ENCODE measurements around the gene POMZP3. TPM values are rescaled to one million over a fixed set of nuclear protein-coding genes. Genes with fewer than 3 reads are reported as not detected.
"Not testable (repeated sequence)": the region's sequence is repeated elsewhere in the genome, so short reads cannot be mapped to it uniquely, and the experiment has no call there.

The POMZP3 gene
- polyA plus RNA-seq, 3 donors: 1.1 to 3.9 (median 2.2) TPM

- H3K4me1 ChIP-seq (ENCODE audit: control insufficient read depth in 1 of 2, insufficient read depth in 2 of 2, low read length in 2 of 2): peaks cover 6 to 12% of the 10 kb centered on the region in 2 donors
- H3K27ac ChIP-seq (ENCODE audit: low read depth in 1 of 2, low read length in 2 of 2); H3K27me3 ChIP-seq (ENCODE audit: control insufficient read depth in 2 of 2, insufficient read depth in 2 of 2, low read length in 2 of 2); H3K9me3 ChIP-seq (replicated peaks in 1 of 2; ENCODE audit: control insufficient read depth in 1 of 2, insufficient read depth in 1 of 2, low read length in 2 of 2); intact Hi-C loops (cut with micrococcal nuclease); H4K20me1 ChIP-seq (ENCODE audit: insufficient read depth, low read length); H3K4me3 ChIP-seq (replicated peaks in 1 of 3; ENCODE audit: low read depth in 2 of 3, low read length in 3 of 3); H2AFZ ChIP-seq (ENCODE audit: insufficient read depth, low read depth, low read length, poor library complexity, severe bottlenecking); H3K36me3 ChIP-seq (replicated peaks in 1 of 2; ENCODE audit: control insufficient read depth in 1 of 2, insufficient read depth in 2 of 2, low read length in 2 of 2); DNase-seq; H3K9me3 Mint-ChIP-seq; H3K27me3 Mint-ChIP-seq (ENCODE audit: low read depth in 3 of 3); H3K9ac ChIP-seq (ENCODE audit: insufficient read depth, low read length, poor library complexity, severe bottlenecking); H3K4me3 Mint-ChIP-seq; H3K4me2 ChIP-seq (replicated peaks; ENCODE audit: extremely low read depth, low read length, poor library complexity, severe bottlenecking); H3K79me2 ChIP-seq (ENCODE audit: insufficient read depth, low read length): not testable (repeated sequence)
- Mint-ChIP-seq H3K4me1 (peaks cover 12% of the 10 kb centered on the region), H3K27ac (peak overlapping the region in 1 of 7 donors; percentile 50), H3K36me3 (peaks cover 8 to 11% of the 10 kb centered on the region in 2 donors)
- 93% methylated on average over 6 of the region's 7 CpGs for WGBS (ENCODE audit: insufficient coverage)
These were observed 18.6 kb downstream of the POMZP3 start for GRCh38 chr7:76608469-76608868.

- H3K36me3 Mint-ChIP-seq; H3K79me2 ChIP-seq (ENCODE audit: insufficient read depth, low read length); H3K27me3 ChIP-seq (ENCODE audit: control insufficient read depth in 2 of 2, insufficient read depth in 2 of 2, low read length in 2 of 2); H3K36me3 ChIP-seq (replicated peaks in 1 of 2; ENCODE audit: control insufficient read depth in 1 of 2, insufficient read depth in 2 of 2, low read length in 2 of 2); H3K4me3 ChIP-seq (replicated peaks in 1 of 3; ENCODE audit: low read depth in 2 of 3, low read length in 3 of 3); H3K9me3 ChIP-seq (replicated peaks in 1 of 2; ENCODE audit: control insufficient read depth in 1 of 2, insufficient read depth in 1 of 2, low read length in 2 of 2); H3K27me3 Mint-ChIP-seq (ENCODE audit: low read depth in 3 of 3); H3K9ac ChIP-seq (ENCODE audit: insufficient read depth, low read length, poor library complexity, severe bottlenecking); H2AFZ ChIP-seq (ENCODE audit: insufficient read depth, low read depth, low read length, poor library complexity, severe bottlenecking); H3K4me2 ChIP-seq (replicated peaks; ENCODE audit: extremely low read depth, low read length, poor library complexity, severe bottlenecking); intact Hi-C loops (cut with micrococcal nuclease); H4K20me1 ChIP-seq (ENCODE audit: insufficient read depth, low read length); H3K9me3 Mint-ChIP-seq: not testable (repeated sequence)
- no CpG with 5 or more reads among the region's 6 CpGs for WGBS (ENCODE audit: insufficient coverage)
- Histone ChIP-seq H3K27ac (ENCODE audit: low read depth in 1 of 2, low read length in 2 of 2) (peak overlapping the region in 1 of 2 donors; percentile 56), H3K4me1 (ENCODE audit: control insufficient read depth in 1 of 2, insufficient read depth in 2 of 2, low read length in 2 of 2) (peaks cover 6 to 12% of the 10 kb centered on the region in 2 donors)
- peaks cover 12% of the 10 kb centered on the region for H3K4me1 Mint-ChIP-seq
- DNase-seq: peak; percentile 70 to 85 (median 79)
- H3K4me3 Mint-ChIP-seq: peak overlapping the region; percentile 51 to 71
- H3K27ac Mint-ChIP-seq: peak overlapping the region; percentile 78 to 93 (median 89)
These were observed 21.1 kb downstream of the POMZP3 start for GRCh38 chr7:76606027-76606426.

- H3K27me3 Mint-ChIP-seq (ENCODE audit: low read depth in 3 of 3); DNase-seq; H3K4me3 Mint-ChIP-seq; H3K9me3 ChIP-seq (replicated peaks in 1 of 2; ENCODE audit: control insufficient read depth in 1 of 2, insufficient read depth in 1 of 2, low read length in 2 of 2); H3K79me2 ChIP-seq (ENCODE audit: insufficient read depth, low read length); H3K36me3 Mint-ChIP-seq; H3K36me3 ChIP-seq (replicated peaks in 1 of 2; ENCODE audit: control insufficient read depth in 1 of 2, insufficient read depth in 2 of 2, low read length in 2 of 2); H3K4me1 Mint-ChIP-seq; H3K4me3 ChIP-seq (replicated peaks in 1 of 3; ENCODE audit: low read depth in 2 of 3, low read length in 3 of 3); H4K20me1 ChIP-seq (ENCODE audit: insufficient read depth, low read length); H3K4me1 ChIP-seq (ENCODE audit: control insufficient read depth in 1 of 2, insufficient read depth in 2 of 2, low read length in 2 of 2); intact Hi-C loops (cut with micrococcal nuclease); H3K27ac ChIP-seq (ENCODE audit: low read depth in 1 of 2, low read length in 2 of 2); H3K9ac ChIP-seq (ENCODE audit: insufficient read depth, low read length, poor library complexity, severe bottlenecking); H2AFZ ChIP-seq (ENCODE audit: insufficient read depth, low read depth, low read length, poor library complexity, severe bottlenecking); H3K4me2 ChIP-seq (replicated peaks; ENCODE audit: extremely low read depth, low read length, poor library complexity, severe bottlenecking); H3K9me3 Mint-ChIP-seq; H3K27me3 ChIP-seq (ENCODE audit: control insufficient read depth in 2 of 2, insufficient read depth in 2 of 2, low read length in 2 of 2); H3K27ac Mint-ChIP-seq: not testable (repeated sequence)
- no CpG with 5 or more reads among the region's 3 CpGs for WGBS (ENCODE audit: insufficient coverage)
These were observed 26.4 kb downstream of the POMZP3 start for GRCh38 chr7:76600650-76601049.

- H3K9ac ChIP-seq (ENCODE audit: insufficient read depth, low read length, poor library complexity, severe bottlenecking); H2AFZ ChIP-seq (ENCODE audit: insufficient read depth, low read depth, low read length, poor library complexity, severe bottlenecking); H3K4me3 ChIP-seq (replicated peaks in 1 of 3; ENCODE audit: low read depth in 2 of 3, low read length in 3 of 3); H3K9me3 Mint-ChIP-seq; intact Hi-C loops (cut with micrococcal nuclease); H3K4me2 ChIP-seq (replicated peaks; ENCODE audit: extremely low read depth, low read length, poor library complexity, severe bottlenecking); H3K27ac Mint-ChIP-seq; H3K27me3 ChIP-seq (ENCODE audit: control insufficient read depth in 2 of 2, insufficient read depth in 2 of 2, low read length in 2 of 2); H3K27me3 Mint-ChIP-seq (ENCODE audit: low read depth in 3 of 3); H3K79me2 ChIP-seq (ENCODE audit: insufficient read depth, low read length); H3K27ac ChIP-seq (ENCODE audit: low read depth in 1 of 2, low read length in 2 of 2); H3K4me1 Mint-ChIP-seq; H3K36me3 Mint-ChIP-seq; H3K4me3 Mint-ChIP-seq; H3K9me3 ChIP-seq (replicated peaks in 1 of 2; ENCODE audit: control insufficient read depth in 1 of 2, insufficient read depth in 1 of 2, low read length in 2 of 2); DNase-seq; H3K4me1 ChIP-seq (ENCODE audit: control insufficient read depth in 1 of 2, insufficient read depth in 2 of 2, low read length in 2 of 2); H4K20me1 ChIP-seq (ENCODE audit: insufficient read depth, low read length); H3K36me3 ChIP-seq (replicated peaks in 1 of 2; ENCODE audit: control insufficient read depth in 1 of 2, insufficient read depth in 2 of 2, low read length in 2 of 2): not testable (repeated sequence)
- no CpG with 5 or more reads among the region's 2 CpGs for WGBS (ENCODE audit: insufficient coverage)
These were observed 27.0 kb downstream of the POMZP3 start for GRCh38 chr7:76600116-76600482.
